H9 (cell line): ENCODE results near the gene SLC25A25. TPM values are rescaled to one million over a fixed set of nuclear protein-coding genes. Genes with fewer than 3 reads are reported as not detected.
"Not testable (repeated sequence)": the region's sequence is repeated elsewhere in the genome, so short reads cannot be mapped to it uniquely, and the experiment has no call there.

ENCODE experiments used
- DNase-seq: peaks from one replicate; pipeline ENCODE4 v3.0.0-alpha.2; 2017
- H2AFZ ChIP-seq: one replicate; pipeline ENCODE4 v1.6.1; 2013; ENCODE audit warnings: mild to moderate bottlenecking, low read length, control low read depth, moderate library complexity
- H2AK5ac ChIP-seq: 2 replicates; pipeline ENCODE4 v1.6.1; 2013; ENCODE audit warnings: low read length, control low read depth, mixed read lengths; ENCODE audit not compliant: insufficient read length
- H2BK120ac ChIP-seq: one replicate; pipeline ENCODE4 v1.6.1; 2013; ENCODE audit warnings: low read depth, mild to moderate bottlenecking, low read length, control low read depth, inconsistent platforms; ENCODE audit not compliant: poor library complexity, severe bottlenecking
- H2BK12ac ChIP-seq: 2 replicates; pipeline ENCODE4 v1.6.1; 2013; ENCODE audit warnings: low read length, control low read depth, mixed read lengths, low read depth; ENCODE audit not compliant: insufficient read length
- H2BK15ac ChIP-seq: 2 replicates; pipeline ENCODE4 v1.6.1; 2013; ENCODE audit warnings: low read depth, low read length, control low read depth
- H2BK20ac ChIP-seq: one replicate; pipeline ENCODE4 v1.6.1; 2013; ENCODE audit warnings: low read depth, mild to moderate bottlenecking, low read length, control low read depth, inconsistent platforms; ENCODE audit not compliant: poor library complexity, severe bottlenecking
- H2BK5ac ChIP-seq: 2 replicates; pipeline ENCODE4 v1.6.1; 2013; ENCODE audit warnings: low read length, control low read depth, mixed read lengths; ENCODE audit not compliant: insufficient read length
- H3K14ac ChIP-seq: 2 replicates; pipeline ENCODE4 v1.6.1; 2013; ENCODE audit warnings: low read length, control low read depth; ENCODE audit not compliant: insufficient read depth
- H3K18ac ChIP-seq: 2 replicates; pipeline ENCODE4 v1.6.1; 2013; ENCODE audit warnings: low read depth, mild to moderate bottlenecking, mixed read lengths, low read length, control low read depth; ENCODE audit not compliant: insufficient read length
- H3K23ac ChIP-seq: 2 replicates; pipeline ENCODE4 v1.6.1; 2013; ENCODE audit warnings: low read length, control low read depth, mixed read lengths, low read depth; ENCODE audit not compliant: insufficient read length
- H3K23me2 ChIP-seq: 2 replicates; pipeline ENCODE4 v1.6.1; 2013; ENCODE audit warnings: low read depth, mild to moderate bottlenecking, mixed read lengths, low read length, control low read depth; ENCODE audit not compliant: insufficient read length, poor library complexity, severe bottlenecking
- H3K27ac ChIP-seq: 2 replicates; pipeline ENCODE4 v1.5.1; 2013; ENCODE audit warnings: low read length, control low read depth, mixed read lengths, low read depth; ENCODE audit not compliant: insufficient read length
- H3K27me3 ChIP-seq: 2 replicates; pipeline ENCODE4 v1.6.1; 2013; ENCODE audit warnings: low read length, control low read depth, inconsistent platforms; ENCODE audit not compliant: insufficient read depth
- H3K4ac ChIP-seq: 2 replicates; pipeline ENCODE4 v1.6.1; 2013; ENCODE audit warnings: low read depth, mild to moderate bottlenecking, control low read depth, inconsistent platforms, low read length, moderate library complexity
- H3K4me1 ChIP-seq: 2 replicates; pipeline ENCODE4 v1.6.1; 2013; ENCODE audit warnings: low read length, control low read depth, inconsistent platforms; ENCODE audit not compliant: insufficient read depth
- H3K4me2 ChIP-seq: 2 replicates; pipeline ENCODE4 v1.6.1; 2013; ENCODE audit warnings: low read length, control low read depth, mixed read lengths; ENCODE audit not compliant: insufficient read length, insufficient read depth
- H3K56ac ChIP-seq: 2 replicates; pipeline ENCODE4 v1.6.1; 2013; ENCODE audit warnings: low read depth, mild to moderate bottlenecking, mixed read lengths, low read length, control low read depth; ENCODE audit not compliant: insufficient read length
- H3K79me1 ChIP-seq: 2 replicates; pipeline ENCODE4 v1.6.1; 2013; ENCODE audit warnings: low read depth, mild to moderate bottlenecking, moderate library complexity, low read length, control low read depth, inconsistent platforms; ENCODE audit not compliant: insufficient read depth, poor library complexity, severe bottlenecking
- H3K79me2 ChIP-seq: 2 replicates; pipeline ENCODE4 v1.6.1; 2013; ENCODE audit warnings: low read length, control low read depth, inconsistent platforms; ENCODE audit not compliant: insufficient read depth
- H3K9ac ChIP-seq: 2 replicates; pipeline ENCODE4 v1.6.1; 2013; ENCODE audit warnings: low read length, control low read depth, mixed read lengths; ENCODE audit not compliant: insufficient read length; ENCODE audit errors: extremely low read depth
- H3K9me3 ChIP-seq: one replicate; pipeline ENCODE4 v1.6.1; 2013; ENCODE audit warnings: low read depth, low read length, inconsistent platforms; ENCODE audit not compliant: control insufficient read depth
- H3T11ph ChIP-seq: one replicate; pipeline ENCODE4 v1.6.1; 2013; ENCODE audit warnings: mild to moderate bottlenecking, low read length, control low read depth, inconsistent platforms
- H4K20me1 ChIP-seq: one replicate; pipeline ENCODE4 v1.6.1; 2013; ENCODE audit not compliant: control insufficient read depth, insufficient read length, insufficient read depth
- H4K5ac ChIP-seq: 2 replicates; pipeline ENCODE4 v1.6.1; 2013; ENCODE audit warnings: low read depth, mild to moderate bottlenecking, mixed read lengths, low read length, control low read depth; ENCODE audit not compliant: insufficient read length
- H4K8ac ChIP-seq: replicated peaks from 2 replicates; pipeline ENCODE4 v1.6.1; 2013; ENCODE audit warnings: low read length, control low read depth, mixed read lengths, low read depth; ENCODE audit not compliant: insufficient read length
- H4K91ac ChIP-seq: 2 replicates; pipeline ENCODE4 v1.6.1; 2013; ENCODE audit warnings: low read depth, mild to moderate bottlenecking, moderate library complexity, mixed read lengths, low read length, control low read depth; ENCODE audit not compliant: insufficient read length
- H3K27ac Mint-ChIP-seq, 3 experiments: 2 replicates in 2 of 3; 3 replicates in 1 of 3; pipeline ENCODE4 v1.8.0; 2020 to 2021; ENCODE audit warnings: mixed read lengths in 3 of 3, mild to moderate bottlenecking in 1 of 3, moderate library complexity in 1 of 3
- H3K27me3 Mint-ChIP-seq: 2 replicates; pipeline ENCODE4 v1.8.0; 2021; ENCODE audit warnings: low read depth, mild to moderate bottlenecking, moderate library complexity, mixed read lengths
- H3K36me3 Mint-ChIP-seq, 3 experiments: 2 replicates in 2 of 3; 3 replicates in 1 of 3; pipeline ENCODE4 v1.8.0; 2020 to 2021; ENCODE audit warnings: low read depth in 3 of 3, mixed read lengths in 3 of 3; ENCODE audit not compliant: insufficient read depth in 1 of 3
- H3K4me1 Mint-ChIP-seq, 2 experiments: 2 replicates each; pipeline ENCODE4 v1.8.0; 2020; ENCODE audit warnings: mixed read lengths in 2 of 2
- H3K4me3 Mint-ChIP-seq, 2 experiments: 2 replicates in 1 of 2; 3 replicates in 1 of 2; pipeline ENCODE4 v1.8.0; 2020 to 2021; ENCODE audit warnings: mild to moderate bottlenecking in 2 of 2, mixed read lengths in 2 of 2, moderate library complexity in 1 of 2
- H3K9me3 Mint-ChIP-seq, 2 experiments: 2 replicates in 1 of 2; 3 replicates in 1 of 2; pipeline ENCODE4 v1.8.0; 2020; ENCODE audit warnings: mild to moderate bottlenecking in 2 of 2, mixed read lengths in 2 of 2, moderate library complexity in 1 of 2
- WGBS: extraction: QIAGEN DNeasy Blood & Tissue Kit; methylation state at CpG from one replicate; pipeline ENCODE4 v1.1.7; 2013; ENCODE audit warnings: missing lambda C conversion rate, low lambda C conversion rate, mixed read lengths; ENCODE audit not compliant: insufficient read length; ENCODE audit errors: extremely low coverage; 5-methylcytosine and 5-hydroxymethylcytosine counted together
- total RNA-seq: library from RNA; stranded (reverse); gene quantifications from 2 replicates; pipeline ENCODE4 v1.2.1, GENCODE V29; 2021

Gene SLC25A25
- total RNA-seq, 1 experiment from 2014 or later = 16.9 TPM

GRCh38 chr9:128131346-128131745 lies 63.3 kb downstream of the SLC25A25 start:
- H2AK5ac ChIP-seq, H2BK120ac ChIP-seq, H2BK5ac ChIP-seq, H2BK15ac ChIP-seq, H3K14ac ChIP-seq, H3K4me2 ChIP-seq, H3K27ac ChIP-seq, H3K4ac ChIP-seq, H3K79me1 ChIP-seq, H3K18ac ChIP-seq, H3K79me2 ChIP-seq, H2BK12ac ChIP-seq, H4K20me1 ChIP-seq, H3K4me3 Mint-ChIP-seq, H3K23ac ChIP-seq, H4K8ac ChIP-seq, H3K36me3 Mint-ChIP-seq, H3K9me3 ChIP-seq, DNase-seq, H4K91ac ChIP-seq, H3K4me1 ChIP-seq, H3K27me3 ChIP-seq, H3T11ph ChIP-seq, H2AFZ ChIP-seq, H3K4me1 Mint-ChIP-seq, H3K27ac Mint-ChIP-seq, H2BK20ac ChIP-seq, H3K56ac ChIP-seq, H4K5ac ChIP-seq, H3K9ac ChIP-seq: not testable (repeated sequence)
- no CpG with 5 or more reads among the region's 8 CpGs for WGBS
- Mint-ChIP-seq H3K9me3 (peaks cover 9 to 12% of the 10 kb centered on the region in 2 experiments), H3K27me3 (peaks cover 62% of the 10 kb centered on the region)
- peaks cover 12% of the 10 kb centered on the region for H3K23me2 ChIP-seq

- not testable (repeated sequence) for H2BK20ac ChIP-seq, H4K5ac ChIP-seq, H2BK5ac ChIP-seq, H3K4me1 ChIP-seq, H4K20me1 ChIP-seq, H3K27ac Mint-ChIP-seq, H4K91ac ChIP-seq, H3K18ac ChIP-seq, H3K27me3 ChIP-seq, H3K4ac ChIP-seq, DNase-seq, H2AK5ac ChIP-seq, H3K23ac ChIP-seq, H2BK120ac ChIP-seq, H3K56ac ChIP-seq, H3K4me3 Mint-ChIP-seq, H2AFZ ChIP-seq, H3K79me1 ChIP-seq, H4K8ac ChIP-seq, H2BK15ac ChIP-seq, H3K4me1 Mint-ChIP-seq, H3K9me3 ChIP-seq, H2BK12ac ChIP-seq, H3T11ph ChIP-seq, H3K4me2 ChIP-seq, H3K79me2 ChIP-seq, H3K27ac ChIP-seq, H3K36me3 Mint-ChIP-seq, H3K9ac ChIP-seq, H3K23me2 ChIP-seq, H3K14ac ChIP-seq
- no CpG with 5 or more reads among the region's 8 CpGs for WGBS
- peaks cover 63% of the 10 kb centered on the region for H3K27me3 Mint-ChIP-seq
- peaks cover 9 to 12% of the 10 kb centered on the region in 2 experiments for H3K9me3 Mint-ChIP-seq
Measured at GRCh38 chr9:128132139-128132538, 64.1 kb downstream of the SLC25A25 start.
